ENCODE results near the gene UBASH3A. TPM values are rescaled to one million over a fixed set of nuclear protein-coding genes. Genes with fewer than 3 reads are reported as not detected.

Gene UBASH3A
- total and polyA plus RNA-seq, 12 donors: 0.09 to 1.3 (median 0.15) TPM; not detected in 7

DNA sequence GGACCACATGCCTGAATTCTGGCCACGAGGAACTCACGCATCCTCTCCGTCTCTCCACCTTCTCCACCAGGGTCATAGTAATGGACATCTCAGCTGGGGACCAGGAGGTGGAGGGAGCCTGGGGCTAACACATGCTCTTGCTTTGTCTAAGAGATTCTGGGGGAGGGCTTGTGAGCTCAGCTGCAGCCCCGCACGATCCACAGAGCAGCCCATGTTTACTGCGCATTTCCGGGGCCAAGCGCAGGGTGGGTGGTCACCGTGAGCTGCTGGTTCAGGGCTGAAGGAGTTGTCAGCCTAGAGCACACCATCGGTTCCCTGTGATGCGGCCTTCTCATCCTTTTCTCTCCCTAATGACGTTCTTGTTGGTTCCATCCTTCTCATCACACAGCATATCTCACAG is 45.4 kb upstream of the UBASH3A start:
- H3K9me3 ChIP-seq: peaks cover 0 to 43% (median 8%) of the 10 kb centered on the region in 11 donors
- DNase-seq (no peak), ATAC-seq (no peak)
- TF ChIP-seq, protein P1, sequence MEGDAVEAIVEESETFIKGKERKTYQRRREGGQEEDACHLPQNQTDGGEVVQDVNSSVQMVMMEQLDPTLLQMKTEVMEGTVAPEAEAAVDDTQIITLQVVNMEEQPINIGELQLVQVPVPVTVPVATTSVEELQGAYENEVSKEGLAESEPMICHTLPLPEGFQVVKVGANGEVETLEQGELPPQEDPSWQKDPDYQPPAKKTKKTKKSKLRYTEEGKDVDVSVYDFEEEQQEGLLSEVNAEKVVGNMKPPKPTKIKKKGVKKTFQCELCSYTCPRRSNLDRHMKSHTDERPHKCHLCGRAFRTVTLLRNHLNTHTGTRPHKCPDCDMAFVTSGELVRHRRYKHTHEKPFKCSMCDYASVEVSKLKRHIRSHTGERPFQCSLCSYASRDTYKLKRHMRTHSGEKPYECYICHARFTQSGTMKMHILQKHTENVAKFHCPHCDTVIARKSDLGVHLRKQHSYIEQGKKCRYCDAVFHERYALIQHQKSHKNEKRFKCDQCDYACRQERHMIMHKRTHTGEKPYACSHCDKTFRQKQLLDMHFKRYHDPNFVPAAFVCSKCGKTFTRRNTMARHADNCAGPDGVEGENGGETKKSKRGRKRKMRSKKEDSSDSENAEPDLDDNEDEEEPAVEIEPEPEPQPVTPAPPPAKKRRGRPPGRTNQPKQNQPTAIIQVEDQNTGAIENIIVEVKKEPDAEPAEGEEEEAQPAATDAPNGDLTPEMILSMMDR (IDR thresholded peaks at IDR 0.05): no peak
- H3K27ac ChIP-seq: no peak overlapping the region
- intact Hi-C loops (cut with DNase I): loop anchor here in 1 of 10 donors (1.0 kb wide), 1 partner anchor 13 kb away; no protein-coding TSS in a partner anchor
- peaks cover 0 to 21% (median 8%) of the 10 kb centered on the region in 7 donors for H3K27me3 ChIP-seq
- H3K4me3 ChIP-seq: no peak overlapping the region
- H3K4me1 ChIP-seq: no peaks in the 10 kb centered on the region
- H3K36me3 ChIP-seq: no peaks in the 10 kb centered on the region
- WGBS, 2 donors: 91% methylated on average over 12 of the region's 12 CpGs

GRCh38 chr21:42358937-42359336 is 44.8 kb upstream of the UBASH3A start:
- DNase-seq (no peak), ATAC-seq (no peak)
- TF ChIP-seq, protein P1 (IDR thresholded peaks at IDR 0.05): no peak
- peaks cover 0 to 39% (median 8%) of the 10 kb centered on the region in 11 donors for H3K9me3 ChIP-seq
- peaks cover 0 to 26% (median 13%) of the 10 kb centered on the region in 7 donors for H3K27me3 ChIP-seq
- no peak overlapping the region for H3K27ac ChIP-seq
- H3K36me3 ChIP-seq: no peaks in the 10 kb centered on the region
- intact Hi-C loops (cut with DNase I): loop anchor here in 1 of 10 donors (1.0 kb wide), 1 partner anchor 12 kb away; no protein-coding TSS in a partner anchor
- H3K4me3 ChIP-seq: no peak overlapping the region
- no peaks in the 10 kb centered on the region for H3K4me1 ChIP-seq
- WGBS, 2 donors: 84 to 86% methylated on average over 13 of the region's 13 CpGs

DNA sequence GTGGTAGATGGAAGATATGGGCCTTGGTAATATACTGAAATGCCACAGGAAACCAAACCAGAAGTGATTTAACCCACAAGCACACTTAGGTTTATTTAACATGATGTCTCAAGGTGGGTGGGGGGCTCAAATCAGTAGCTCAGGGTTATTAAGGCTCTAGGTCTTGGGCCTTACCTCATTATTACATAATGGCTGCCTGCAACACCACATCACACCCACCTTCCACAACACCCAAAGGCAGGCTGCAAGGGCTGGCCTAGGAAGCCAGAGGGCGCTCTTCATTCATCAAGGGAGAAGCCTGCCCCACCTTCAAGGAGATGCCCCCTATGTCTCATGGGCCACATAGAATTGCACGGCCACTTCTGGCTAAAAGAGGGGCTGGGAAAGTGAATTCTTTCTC is 43.4 kb upstream of the UBASH3A start:
- Histone ChIP-seq H3K27ac (no peak overlapping the region), H3K27me3 (peaks cover 0 to 39% (median 25%) of the 10 kb centered on the region in 7 donors), H3K36me3 (no peaks in the 10 kb centered on the region), H3K4me1 (no peaks in the 10 kb centered on the region), H3K9me3 (peaks cover 0 to 27% (median 7%) of the 10 kb centered on the region in 11 donors), H3K4me3 (no peak overlapping the region)
- WGBS, 2 donors: 65 to 73% methylated on average over 2 of the region's 2 CpGs
- no peak for ATAC-seq
- intact Hi-C loops (cut with DNase I): no loop called here
- DNase-seq: no peak
- TF ChIP-seq, protein P1 (IDR thresholded peaks at IDR 0.05): no peak

DNA sequence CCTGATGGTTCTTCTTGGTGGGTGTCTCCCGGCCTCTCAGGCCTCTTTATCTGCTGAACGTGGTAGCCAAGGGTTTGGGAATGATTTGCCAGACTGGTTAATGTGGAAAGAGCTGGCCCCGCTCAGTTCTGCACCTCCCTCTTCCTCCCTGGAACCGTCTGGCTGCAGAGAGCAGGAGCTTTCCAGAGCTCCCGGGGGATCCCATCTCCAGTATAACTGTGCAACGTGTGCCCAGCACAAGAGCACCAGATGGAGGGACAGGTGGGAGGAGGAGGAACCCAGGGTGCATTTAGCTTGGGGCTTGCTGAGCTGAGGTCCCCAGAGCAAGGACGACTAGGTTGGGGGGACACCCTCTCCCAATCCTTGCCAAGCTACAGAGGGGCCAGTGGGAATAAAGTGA is 42.4 kb upstream of the UBASH3A start:
- DNase-seq (no peak), ATAC-seq (no peak)
- 29 to 38% methylated on average over 7 of the region's 7 CpGs for WGBS, 2 donors
- intact Hi-C loops (cut with DNase I): no loop called here
- Histone ChIP-seq H3K36me3 (no peaks in the 10 kb centered on the region), H3K27ac (no peak overlapping the region), H3K9me3 (peaks cover 0 to 18% (median 0%) of the 10 kb centered on the region in 11 donors), H3K4me1 (no peaks in the 10 kb centered on the region), H3K4me3 (no peak overlapping the region), H3K27me3 (peaks cover 0 to 44% (median 26%) of the 10 kb centered on the region in 7 donors)
- TF ChIP-seq, protein P1 (IDR thresholded peaks at IDR 0.05): no peak
